Activated gamma-delta T cell treated with Interleukin-2 at 50 U/mL for 16 hours (primary cell): ENCODE data around the gene PDE8A.
A peak's percentile ranks its signal among the peaks of the same experiment; 100 is the strongest.

Experiments used
- DNase-seq: peaks from one replicate; pipeline ENCODE4 v3.0.0-alpha.2; 2020

The PDE8A gene, protein sequence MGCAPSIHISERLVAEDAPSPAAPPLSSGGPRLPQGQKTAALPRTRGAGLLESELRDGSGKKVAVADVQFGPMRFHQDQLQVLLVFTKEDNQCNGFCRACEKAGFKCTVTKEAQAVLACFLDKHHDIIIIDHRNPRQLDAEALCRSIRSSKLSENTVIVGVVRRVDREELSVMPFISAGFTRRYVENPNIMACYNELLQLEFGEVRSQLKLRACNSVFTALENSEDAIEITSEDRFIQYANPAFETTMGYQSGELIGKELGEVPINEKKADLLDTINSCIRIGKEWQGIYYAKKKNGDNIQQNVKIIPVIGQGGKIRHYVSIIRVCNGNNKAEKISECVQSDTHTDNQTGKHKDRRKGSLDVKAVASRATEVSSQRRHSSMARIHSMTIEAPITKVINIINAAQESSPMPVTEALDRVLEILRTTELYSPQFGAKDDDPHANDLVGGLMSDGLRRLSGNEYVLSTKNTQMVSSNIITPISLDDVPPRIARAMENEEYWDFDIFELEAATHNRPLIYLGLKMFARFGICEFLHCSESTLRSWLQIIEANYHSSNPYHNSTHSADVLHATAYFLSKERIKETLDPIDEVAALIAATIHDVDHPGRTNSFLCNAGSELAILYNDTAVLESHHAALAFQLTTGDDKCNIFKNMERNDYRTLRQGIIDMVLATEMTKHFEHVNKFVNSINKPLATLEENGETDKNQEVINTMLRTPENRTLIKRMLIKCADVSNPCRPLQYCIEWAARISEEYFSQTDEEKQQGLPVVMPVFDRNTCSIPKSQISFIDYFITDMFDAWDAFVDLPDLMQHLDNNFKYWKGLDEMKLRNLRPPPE

DNA sequence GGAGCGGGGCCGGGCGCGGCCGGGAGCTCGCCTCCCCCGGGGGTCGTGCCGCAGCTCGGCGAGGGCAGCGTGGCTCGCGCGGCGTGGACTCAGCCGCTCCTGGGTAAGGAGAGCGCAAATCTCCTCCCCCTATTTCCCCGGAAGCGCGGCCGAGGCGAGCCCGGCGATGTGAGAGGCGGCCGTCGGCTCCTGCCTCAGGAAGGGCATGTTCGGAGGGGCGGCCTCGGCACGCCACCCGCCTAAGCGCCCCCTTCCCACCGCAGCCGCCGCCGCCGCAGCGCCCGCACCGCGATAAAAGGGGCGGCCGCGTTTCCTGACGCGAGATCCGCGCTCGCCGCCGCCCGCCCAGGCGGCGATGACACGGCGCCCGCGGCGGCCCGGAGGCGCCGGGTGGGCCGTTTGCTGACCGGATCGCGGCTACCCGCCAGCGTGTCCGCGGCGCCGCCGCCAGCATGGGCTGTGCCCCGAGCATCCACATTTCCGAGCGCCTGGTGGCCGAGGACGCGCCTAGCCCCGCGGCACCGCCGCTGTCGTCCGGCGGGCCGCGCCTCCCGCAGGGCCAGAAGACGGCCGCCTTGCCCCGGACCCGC, at the start of gene PDE8A:
TSS of gene PDE8A (plus strand) at position 146 of the 590 bp plus-strand sequence. CDS start at position 453, 307 bp downstream.
- peak; percentile 46 for DNase-seq

DNA sequence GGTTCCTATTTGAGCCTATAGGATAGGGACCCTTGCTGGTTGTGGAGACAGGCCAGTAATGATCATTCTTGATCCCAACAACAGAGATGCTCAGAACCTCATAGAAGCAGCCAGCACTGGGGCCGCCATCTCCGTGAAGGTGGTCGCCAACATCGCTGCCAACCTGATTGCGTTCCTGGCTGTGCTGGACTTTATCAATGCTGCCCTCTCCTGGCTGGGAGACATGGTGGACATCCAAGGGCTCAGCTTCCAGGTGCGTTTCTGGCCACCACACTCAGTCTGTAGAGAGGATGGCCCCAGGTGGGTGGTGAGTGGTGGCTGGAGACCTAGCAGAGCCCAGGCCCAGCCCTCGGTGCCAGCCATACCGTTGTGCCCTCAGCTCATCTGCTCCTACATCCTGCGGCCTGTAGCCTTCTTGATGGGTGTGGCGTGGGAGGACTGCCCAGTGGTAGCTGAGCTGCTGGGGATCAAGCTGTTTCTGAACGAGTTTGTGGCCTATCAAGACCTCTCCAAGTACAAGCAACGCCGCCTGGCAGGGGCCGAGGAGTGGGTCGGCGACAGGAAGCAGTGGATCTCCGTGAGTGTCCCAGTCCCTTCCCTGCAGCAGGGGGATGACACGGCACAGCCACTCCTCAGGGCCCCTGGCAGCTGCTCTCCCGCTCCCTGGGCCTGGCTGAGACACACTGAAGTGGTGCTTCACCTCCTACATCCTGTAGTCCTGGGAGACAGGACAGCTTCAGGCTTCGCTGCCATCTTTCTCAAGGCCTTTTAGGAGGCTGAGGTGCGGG, 46.5 kb upstream of the PDE8A start:
- DNase-seq, result no peak

DNA sequence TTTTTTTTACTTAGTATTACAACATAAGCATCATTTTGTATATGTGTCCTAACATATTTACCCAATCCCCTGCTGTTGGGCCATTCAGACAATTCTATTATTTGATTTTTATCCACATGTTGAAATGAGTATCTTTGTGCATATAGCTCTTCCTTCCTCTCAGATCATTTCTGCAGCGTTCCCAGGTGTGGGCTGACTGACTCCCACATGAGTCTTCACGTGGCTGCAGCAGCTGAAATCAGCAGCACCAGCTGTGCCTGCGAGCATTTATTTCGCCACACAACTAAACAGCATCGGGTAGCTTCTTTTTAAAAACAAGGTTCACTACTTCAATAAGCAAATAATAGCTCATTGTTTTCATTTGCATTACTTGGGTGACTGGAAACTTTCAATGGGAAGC, 44.5 kb upstream of the PDE8A start:
- no peak for DNase-seq

- no peak for DNase-seq
These were observed 42.9 kb upstream of the PDE8A start for GRCh38 chr15:84938726-84939125.

GRCh38 chr15:84940399-84940798, 41.3 kb upstream of the PDE8A start:
- DNase-seq, result no peak

DNA sequence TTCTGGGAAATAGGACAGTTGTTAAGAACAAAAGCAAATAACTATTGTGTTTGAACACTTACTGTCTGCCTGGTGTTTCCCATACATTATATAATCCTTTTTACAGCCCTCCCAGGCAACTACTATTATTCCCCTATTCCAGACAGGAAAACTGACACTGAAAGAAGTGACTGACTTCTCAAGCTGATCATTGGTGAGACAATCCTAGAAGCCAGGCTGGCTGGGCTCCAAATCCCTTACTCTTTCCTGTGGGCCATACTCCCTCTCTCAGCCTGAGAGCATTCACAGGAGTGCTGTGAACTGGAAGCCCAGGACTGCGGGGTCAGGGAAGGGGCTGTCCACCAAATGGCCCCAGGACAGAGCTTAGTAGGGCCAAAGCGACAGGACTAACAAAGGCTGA, 39.2 kb upstream of the PDE8A start:
- no peak for DNase-seq

- DNase-seq, result no peak
These were observed 37.3 kb upstream of the PDE8A start for GRCh38 chr15:84944311-84944710.

- DNase-seq, result no peak
These were observed 36.8 kb upstream of the PDE8A start for GRCh38 chr15:84944861-84945260.

DNA sequence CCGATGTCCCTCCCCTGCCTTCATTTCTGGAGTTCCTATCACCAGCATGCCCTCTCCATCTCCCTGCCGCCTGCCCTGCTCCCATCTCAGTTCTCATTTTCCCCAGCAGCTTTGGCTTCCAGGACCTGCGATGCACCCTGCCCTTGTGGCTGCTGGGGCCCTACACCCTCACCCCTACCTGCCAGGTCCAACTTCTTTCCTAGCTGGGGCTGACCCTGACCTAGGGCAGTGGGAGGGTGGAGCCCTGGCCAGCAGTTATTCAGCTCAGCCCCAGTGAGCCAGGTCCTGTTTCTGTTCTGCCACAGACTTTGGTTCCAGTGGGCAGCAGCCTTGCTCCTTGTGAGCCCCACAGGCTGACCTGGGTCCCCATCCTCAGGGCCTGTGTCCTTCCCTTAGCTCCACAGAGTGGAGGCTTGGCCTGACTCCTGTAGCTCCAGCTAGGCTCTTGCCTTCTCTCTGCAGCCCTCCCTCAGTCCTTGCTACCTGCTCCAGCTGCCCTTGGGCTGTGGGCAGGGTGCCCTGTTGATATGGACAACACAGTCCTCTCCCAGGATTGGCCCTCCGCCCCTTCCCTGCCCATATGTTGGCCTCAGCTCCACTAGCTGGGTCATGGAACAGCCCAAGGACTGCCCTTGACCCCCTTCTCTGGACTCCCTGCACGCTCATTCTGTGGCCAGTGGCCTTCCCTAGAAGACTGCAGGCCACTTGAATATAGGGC, 34.7 kb upstream of the PDE8A start:
- DNase-seq, result no peak

DNA sequence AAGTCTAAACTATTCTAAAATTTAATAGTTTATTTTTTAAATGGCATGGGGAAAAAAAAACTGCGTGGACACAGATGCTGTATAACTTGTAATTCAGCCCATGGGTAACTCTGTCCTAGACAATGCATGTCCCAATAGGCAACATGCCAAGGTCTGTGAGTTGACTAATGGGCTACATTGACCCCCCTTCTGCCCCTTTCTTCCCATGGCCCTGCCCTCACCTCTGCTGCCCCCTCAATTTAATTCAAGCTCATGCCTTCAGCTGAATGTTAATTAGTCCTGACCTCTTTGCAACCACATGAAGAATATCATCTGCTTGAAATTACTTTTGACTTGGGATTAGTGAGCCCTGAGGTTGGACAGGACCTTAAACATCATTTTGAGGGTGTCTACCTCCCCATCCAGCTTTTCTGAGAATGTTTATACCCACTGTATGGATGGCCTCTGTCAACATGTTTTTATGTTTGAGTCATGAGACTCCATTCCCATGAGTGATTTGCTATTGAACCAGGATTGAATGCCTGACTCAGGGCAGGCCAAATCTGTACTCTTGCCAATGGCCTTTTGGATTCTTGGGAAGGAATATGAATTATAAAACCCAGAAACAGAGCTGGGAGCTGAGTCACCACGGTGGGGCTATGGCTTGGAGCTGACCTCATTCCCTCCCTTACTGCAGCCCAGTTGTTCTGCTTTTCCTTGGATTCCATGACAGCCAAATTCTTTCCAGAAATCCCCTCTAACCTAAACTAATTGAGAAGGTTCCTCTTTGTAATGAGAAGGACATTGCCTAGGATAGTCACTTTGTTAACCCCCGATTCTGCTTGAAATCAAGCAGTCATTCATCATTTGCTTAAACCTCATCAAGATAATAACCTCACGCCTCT, 33.5 kb upstream of the PDE8A start:
- no peak for DNase-seq

DNA sequence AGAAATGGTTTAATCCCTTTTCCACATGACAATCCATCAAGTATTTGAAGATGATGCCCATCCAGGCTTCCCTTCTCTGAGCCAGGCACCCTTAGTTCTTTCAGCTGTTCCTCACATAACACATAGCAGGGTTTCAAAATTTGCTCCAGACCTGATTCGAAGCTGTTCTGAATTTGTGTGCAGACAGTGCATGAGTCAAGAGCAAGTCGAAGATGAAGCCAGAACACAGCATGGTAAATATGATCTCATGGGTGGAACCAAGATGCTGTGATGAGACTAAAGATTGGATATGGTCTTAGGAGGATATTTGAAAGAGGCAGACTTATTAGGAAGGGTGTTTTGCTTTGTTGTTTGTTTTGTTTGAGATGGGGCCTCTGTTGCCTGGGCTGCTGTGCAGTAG, 32.6 kb upstream of the PDE8A start:
- DNase-seq, result no peak

GRCh38 chr15:84949845-84950569, 31.6 kb upstream of the PDE8A start:
- no peak for DNase-seq

- DNase-seq, result no peak
These were observed 31.0 kb upstream of the PDE8A start for GRCh38 chr15:84950570-84951111.

DNA sequence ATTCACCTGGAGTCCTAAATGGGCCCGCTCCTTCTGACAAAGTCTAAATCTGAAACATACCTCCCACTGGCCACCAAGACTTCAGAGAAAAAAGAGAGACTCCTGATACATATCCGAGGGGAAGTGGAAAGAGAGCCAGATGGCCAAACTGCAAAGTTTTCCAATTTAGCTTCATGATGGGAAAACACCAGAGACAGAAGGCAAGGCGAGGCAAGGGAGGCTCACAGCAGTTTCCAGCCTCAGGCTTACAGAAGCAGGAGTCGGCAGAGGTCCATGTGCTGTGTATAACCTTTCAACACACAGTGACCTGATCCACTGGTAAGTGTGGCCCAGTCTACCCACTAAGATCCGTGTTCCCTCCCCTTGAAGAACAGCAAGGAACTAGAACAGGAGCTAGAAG, 29.9 kb upstream of the PDE8A start:
- DNase-seq, result no peak

DNA sequence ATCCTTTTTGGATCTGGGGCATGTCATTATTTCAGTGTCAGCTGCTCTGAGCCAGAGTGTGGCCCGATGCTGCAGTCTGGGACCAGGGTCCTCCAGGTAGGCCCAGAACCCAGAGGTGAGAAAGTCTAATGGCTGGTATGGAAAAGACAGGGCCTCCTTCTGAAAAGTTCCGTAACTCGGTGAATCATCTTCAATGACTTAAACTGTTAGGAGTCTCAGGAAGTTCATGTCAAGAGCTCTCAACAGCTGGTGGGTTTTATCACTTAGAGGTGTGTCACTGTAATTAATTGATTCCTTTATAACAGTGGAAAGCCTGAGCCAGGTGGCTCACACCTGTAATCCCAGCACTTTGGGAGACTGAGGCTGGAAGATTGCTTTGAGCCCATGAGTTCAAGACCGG, 28.5 kb upstream of the PDE8A start:
- DNase-seq, result no peak

DNA sequence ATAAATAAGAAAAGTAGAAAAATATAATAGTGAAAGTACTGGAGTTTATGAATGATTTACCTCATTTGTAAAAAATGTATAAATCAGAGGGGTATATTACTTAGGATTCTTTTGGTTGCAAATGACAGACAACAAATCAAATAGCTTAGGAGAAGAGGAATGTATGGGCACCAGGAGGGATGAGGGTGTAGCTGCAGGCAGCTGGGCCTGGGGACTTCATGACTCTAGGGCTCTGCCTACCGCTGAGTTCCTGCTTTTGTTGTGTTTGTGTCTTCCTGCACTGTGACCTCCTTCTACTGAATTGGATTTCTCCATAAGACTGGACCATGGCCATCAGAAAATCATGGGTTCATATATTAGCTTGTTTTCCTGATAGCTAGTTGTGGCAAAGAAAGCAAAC, 27.9 kb upstream of the PDE8A start:
- DNase-seq, result no peak

DNA sequence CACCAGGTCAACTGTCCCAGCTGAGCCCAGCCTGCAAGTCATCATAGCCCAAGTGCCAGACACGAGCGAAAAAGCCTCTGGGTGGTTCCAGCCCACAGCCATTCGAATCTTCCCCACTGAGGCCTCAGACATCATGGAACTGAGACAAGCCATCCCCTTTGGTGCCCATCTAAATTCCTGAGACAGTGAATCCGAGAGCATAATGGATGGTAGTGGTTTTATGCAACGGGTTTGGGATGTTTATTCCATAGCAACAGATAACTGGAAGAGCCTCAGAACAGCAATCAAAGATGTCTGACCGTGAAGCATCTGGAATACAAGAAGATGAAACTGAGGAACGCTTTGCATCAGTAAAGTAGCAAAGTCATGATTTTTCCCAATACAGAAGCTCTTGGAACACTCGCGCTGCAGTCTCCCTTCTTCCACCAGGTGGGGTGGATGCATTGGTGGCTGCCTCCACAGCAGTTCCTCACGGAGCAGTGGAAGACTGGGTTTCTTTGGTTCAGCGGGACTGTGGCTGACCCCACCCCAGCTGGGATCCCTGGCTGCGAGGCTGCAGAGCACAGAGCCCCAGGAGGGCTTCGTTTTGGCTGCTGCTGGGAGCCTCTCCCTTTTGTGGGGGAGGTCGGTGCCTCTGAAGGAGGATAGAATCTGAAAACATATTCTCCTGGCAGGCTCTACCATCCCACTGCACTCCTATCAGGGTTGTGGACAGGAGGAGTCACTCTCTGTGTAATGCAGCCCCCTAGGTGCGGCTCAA, 26.4 kb upstream of the PDE8A start:
- DNase-seq, result peak; percentile 39

- no peak for DNase-seq
These were observed 25.5 kb upstream of the PDE8A start for GRCh38 chr15:84956199-84956598.

DNA sequence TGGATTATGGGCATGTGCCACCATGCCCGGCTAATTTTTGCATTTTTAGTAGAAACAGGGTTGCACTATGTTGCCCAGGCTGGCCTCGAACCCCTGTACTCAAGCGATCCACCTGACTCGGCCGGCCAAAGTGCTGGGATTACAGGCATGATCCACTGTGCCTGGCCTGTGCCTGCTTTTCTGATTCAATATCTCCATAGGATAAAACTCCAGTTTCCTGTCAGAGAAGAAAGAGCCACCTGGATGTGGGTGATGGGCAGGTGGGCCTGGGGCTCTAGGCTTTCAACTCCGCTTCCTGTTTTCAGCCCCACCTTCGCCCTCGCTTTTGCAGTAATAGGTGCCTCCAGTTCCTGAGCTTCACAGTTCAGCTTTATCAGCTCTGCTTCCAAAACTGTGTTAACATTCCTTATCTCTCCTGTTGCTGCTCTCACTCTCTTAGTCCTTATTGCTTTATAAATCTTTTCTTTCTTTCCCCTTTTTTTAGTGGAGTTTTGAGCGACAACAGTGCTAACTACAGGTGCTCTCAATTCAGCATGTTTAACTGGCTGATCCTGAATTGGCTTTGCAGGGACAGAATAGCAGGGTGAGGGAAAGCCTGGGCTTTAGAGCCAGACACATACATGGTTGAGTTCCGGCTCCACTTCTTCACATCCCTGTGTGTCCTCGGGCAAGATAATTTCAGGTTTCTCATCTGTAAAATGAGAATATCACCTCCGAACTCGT, 21.1 kb upstream of the PDE8A start:
- DNase-seq, result no peak
